ENCODE measurements around the gene CRTC1. TPM values are rescaled to one million over a fixed set of nuclear protein-coding genes. Genes with fewer than 3 reads are reported as not detected.
"Not testable (repeated sequence)": the region's sequence is repeated elsewhere in the genome, so short reads cannot be mapped to it uniquely, and the experiment has no call there.

The CRTC1 gene
- total RNA-seq, 1 donor from 2014 or later: 0.79 TPM

- no peak for DNase-seq (ENCODE audit: low read depth, low spot score)
Measured at GRCh38 chr19:18798384-18799352, 115.2 kb downstream of the CRTC1 start.

GRCh38 chr19:18799389-18799970 is 116.0 kb downstream of the CRTC1 start:
- DNase-seq (ENCODE audit: low read depth, low spot score): no peak

- DNase-seq (ENCODE audit: low read depth, low spot score): no peak
Measured at GRCh38 chr19:18800079-18800478, 116.6 kb downstream of the CRTC1 start.

- no peak for DNase-seq (ENCODE audit: low read depth, low spot score)
Measured at GRCh38 chr19:18800636-18801035, 117.2 kb downstream of the CRTC1 start.

GRCh38 chr19:18802354-18802753 is 118.9 kb downstream of the CRTC1 start:
- no peak for DNase-seq (ENCODE audit: low read depth, low spot score)

GRCh38 chr19:18803550-18804138 is 120.2 kb downstream of the CRTC1 start:
- no peak for DNase-seq (ENCODE audit: low read depth, low spot score)

GRCh38 chr19:18804139-18804601 is 120.7 kb downstream of the CRTC1 start:
- no peak for DNase-seq (ENCODE audit: low read depth, low spot score)

GRCh38 chr19:18804643-18805042 is 121.2 kb downstream of the CRTC1 start:
- no peak for DNase-seq (ENCODE audit: low read depth, low spot score)

- no peak for DNase-seq (ENCODE audit: low read depth, low spot score)
Measured at GRCh38 chr19:18807861-18808331, 124.4 kb downstream of the CRTC1 start.

- DNase-seq (ENCODE audit: low read depth, low spot score): no peak
Measured at GRCh38 chr19:18809149-18809868, 125.8 kb downstream of the CRTC1 start.

GRCh38 chr19:18811638-18812037 is 128.2 kb downstream of the CRTC1 start:
- not testable (repeated sequence) for DNase-seq (ENCODE audit: low read depth, low spot score)

- no peak for DNase-seq (ENCODE audit: low read depth, low spot score)
Measured at GRCh38 chr19:18814063-18814462, 130.6 kb downstream of the CRTC1 start.

GRCh38 chr19:18815673-18816072 is 132.2 kb downstream of the CRTC1 start:
- no peak for DNase-seq (ENCODE audit: low read depth, low spot score)

- DNase-seq (ENCODE audit: low read depth, low spot score): not testable (repeated sequence)
Measured at GRCh38 chr19:18816645-18817044, 133.2 kb downstream of the CRTC1 start.

GRCh38 chr19:18817574-18817973 is 134.1 kb downstream of the CRTC1 start:
- DNase-seq (ENCODE audit: low read depth, low spot score): no peak

GRCh38 chr19:18828786-18829185 is 145.3 kb downstream of the CRTC1 start:
- no peak for DNase-seq (ENCODE audit: low read depth, low spot score)

- no peak for DNase-seq (ENCODE audit: low read depth, low spot score)
Measured at GRCh38 chr19:18830488-18830887, 147.0 kb downstream of the CRTC1 start.

- DNase-seq (ENCODE audit: low read depth, low spot score): peak; percentile 63
Measured at GRCh38 chr19:18831524-18832305, 148.2 kb downstream of the CRTC1 start, which contains the start of gene UPF1. Gene UPF1, plus strand, starts transcription at chr19:18831959. Its CDS starts 251 bp downstream, at chr19:18832210.
